ENCODE data around the gene REV3L.

- TF ChIP-seq POLR2A (IDR thresholded peaks at IDR 0.05; ENCODE audit: low read depth, low read length) (no peak), POLR2AphosphoS5 (IDR thresholded peaks at IDR 0.05; ENCODE audit: low read depth, low read length) (no peak), SPI1 (IDR thresholded peaks at IDR 0.05; ENCODE audit: low read depth, low read length) (no peak), POU2F2 (IDR thresholded peaks at IDR 0.05; ENCODE audit: low read depth, low read length) (no peak)
These were observed 205.2 kb downstream of the REV3L start for GRCh38 chr6:111277819-111278218.
